T-cell (primary cell): ENCODE measurements around the gene CBFA2T3. TPM values are rescaled to one million over a fixed set of nuclear protein-coding genes. Genes with fewer than 3 reads are reported as not detected.

Experiments used
- ATAC-seq, 4 experiments: fragments of 200-7000 bp in 3 of 4; fragments of 150-1000 bp in 1 of 4; cut with Tn5 transposase; replicated peaks in 1 of 4; 1 replicate in 3 of 4; 2 replicates in 1 of 4; pipeline ENCODE4 v1.10.0; 2021; ENCODE audit warnings: moderate library complexity in 3 of 4, mild to moderate bottlenecking in 2 of 4, moderate number of reproducible peaks in 1 of 4
- CTCF ChIA-PET, 2 donors: fragments of 300-600 bp; sonication (Branson Sonifier 250); formaldehyde crosslinking; loops; one replicate each; lab custom pipeline; 2022; ENCODE audit warnings: antibody characterized with exemption in 2 of 2; lab: Charles Lee
- POLR2A ChIA-PET, 2 donors: fragments of 300-600 bp; sonication (Branson Sonifier 250); formaldehyde crosslinking; loops; one replicate each; lab custom pipeline; 2022; ENCODE audit warnings: antibody characterized with exemption in 2 of 2; lab: Charles Lee
- DNase-seq, 35 experiments: peaks; one replicate each; pipeline versions ENCODE4 v3.0.0 to v3.0.0-alpha.2; 2013 to 2023
- H3K27ac ChIP-seq: one replicate; pipeline ENCODE4 v1.5.1; 2013; ENCODE audit warnings: low read length
- H3K27me3 ChIP-seq, 2 experiments: replicated peaks in 1 of 2; 1 replicate in 1 of 2; 2 replicates in 1 of 2; pipeline versions ENCODE4 v1.6.1 to v1.7.0; 2013; ENCODE audit warnings: low read length in 1 of 2, mixed read lengths in 1 of 2; ENCODE audit not compliant: control insufficient read depth in 2 of 2, insufficient read depth in 2 of 2; ENCODE audit errors: extremely low read depth in 1 of 2
- H3K36me3 ChIP-seq, 2 donors: 1 replicate in 1 of 2; 2 replicates in 1 of 2; pipeline versions ENCODE4 v1.6.1 to v1.7.0; 2013; ENCODE audit warnings: low read length in 1 of 2; ENCODE audit not compliant: control insufficient read depth in 2 of 2, insufficient read depth in 1 of 2; ENCODE audit errors: extremely low read depth in 1 of 2
- H3K4me1 ChIP-seq, 2 experiments: 1 replicate in 1 of 2; 2 replicates in 1 of 2; pipeline versions ENCODE4 v1.6.1 to v1.7.0; 2013; ENCODE audit warnings: low read length in 2 of 2, mixed read lengths in 1 of 2; ENCODE audit not compliant: insufficient read depth in 2 of 2, control insufficient read depth in 1 of 2; ENCODE audit errors: extremely low read depth in 1 of 2
- H3K4me3 ChIP-seq, 2 donors: 1 replicate in 1 of 2; 2 replicates in 1 of 2; pipeline versions ENCODE4 v1.5.1 to v1.7.0; 2013; ENCODE audit warnings: mild to moderate bottlenecking in 2 of 2, low read length in 1 of 2, moderate library complexity in 1 of 2; ENCODE audit not compliant: control insufficient read depth in 1 of 2; ENCODE audit errors: extremely low read depth in 1 of 2
- H3K9me3 ChIP-seq: 2 replicates; pipeline ENCODE4 v1.7.0; 2013
- H3K27ac Mint-ChIP-seq, 2 donors: one replicate each; pipeline ENCODE4 v1.8.0; 2020 to 2021; ENCODE audit warnings: mild to moderate bottlenecking in 2 of 2, mixed read lengths in 2 of 2
- H3K27me3 Mint-ChIP-seq, 2 donors: one replicate each; pipeline ENCODE4 v1.8.0; 2021 to 2022; ENCODE audit warnings: mixed read lengths in 2 of 2
- H3K36me3 Mint-ChIP-seq: one replicate; pipeline ENCODE4 v1.8.0; 2021; ENCODE audit warnings: mixed read lengths
- H3K4me1 Mint-ChIP-seq, 3 donors: one replicate each; pipeline ENCODE4 v1.8.0; 2020 to 2022; ENCODE audit warnings: mixed read lengths in 3 of 3, mild to moderate bottlenecking in 1 of 3
- H3K4me3 Mint-ChIP-seq, 3 donors: one replicate each; pipeline ENCODE4 v1.8.0; 2020 to 2022; ENCODE audit warnings: mild to moderate bottlenecking in 3 of 3, mixed read lengths in 3 of 3, moderate library complexity in 3 of 3
- H3K9me3 Mint-ChIP-seq, 3 donors: one replicate each; pipeline ENCODE4 v1.8.0; 2020 to 2022; ENCODE audit warnings: mixed read lengths in 3 of 3
- WGBS: methylation state at CpG from one replicate; pipeline ENCODE4 v1.1.5; 2013; ENCODE audit warnings: missing lambda C conversion rate; ENCODE audit not compliant: insufficient coverage; 5-methylcytosine and 5-hydroxymethylcytosine counted together
- total RNA-seq, 35 experiments: library from RNA in 6 of 35; stranded (reverse) in 6 of 35; fragments of 120-200 nt in 1 of 35; gene quantifications; one replicate each; pipeline versions ENCODE4 v1.2.1 to v1.2.4 and lab custom pipeline; 2013 to 2026

CBFA2T3 gene
- total RNA-seq, 5 donors from 2014 or later (not counting 1 experiment from before 2014, with no cell fraction given) = 2.0 to 4.0 (median 2.1) TPM

GRCh38 chr16:88923926-88924833 is 52.8 kb downstream of the CBFA2T3 start:
- H3K36me3 Mint-ChIP-seq = no peaks in the 10 kb centered on the region
- DNase-seq (no peak), ATAC-seq (no peak)
- H3K4me3 Mint-ChIP-seq = no peak overlapping the region
- peaks cover 0 to 67% of the 10 kb centered on the region in 2 experiments for H3K27me3 ChIP-seq
- H3K9me3 ChIP-seq = no peaks in the 10 kb centered on the region
- WGBS = 84% methylated on average over 35 of the region's 37 CpGs
- H3K27ac Mint-ChIP-seq = no peak overlapping the region
- peaks cover 5 to 8% (median 8%) of the 10 kb centered on the region in 3 donors for H3K4me1 Mint-ChIP-seq
- H3K4me3 ChIP-seq = no peak overlapping the region
- no peaks in the 10 kb centered on the region for H3K36me3 ChIP-seq
- no peak overlapping the region for H3K27ac ChIP-seq
- ChIA-PET CTCF (no interaction called here), POLR2A (no interaction called here)
- H3K9me3 Mint-ChIP-seq = no peaks in the 10 kb centered on the region
- H3K27me3 Mint-ChIP-seq = peaks cover 0 to 8% of the 10 kb centered on the region in 2 donors
- H3K4me1 ChIP-seq = peaks cover 2 to 16% of the 10 kb centered on the region in 2 experiments

- DNase-seq (no peak), ATAC-seq (no peak)
- no peak overlapping the region for H3K4me3 Mint-ChIP-seq
- Histone ChIP-seq H3K9me3 (no peaks in the 10 kb centered on the region), H3K27me3 (peaks cover 0 to 69% of the 10 kb centered on the region in 2 experiments), H3K36me3 (no peaks in the 10 kb centered on the region), H3K4me1 (peaks cover 2 to 16% of the 10 kb centered on the region in 2 experiments), H3K27ac (no peak overlapping the region), H3K4me3 (no peak overlapping the region)
- no peaks in the 10 kb centered on the region for H3K9me3 Mint-ChIP-seq
- H3K27ac Mint-ChIP-seq = no peak overlapping the region
- 77% methylated on average over 16 of the region's 17 CpGs for WGBS
- POLR2A ChIA-PET = no interaction called here
- H3K4me1 Mint-ChIP-seq = peaks cover 5 to 8% (median 8%) of the 10 kb centered on the region in 3 donors
- peaks cover 0 to 8% of the 10 kb centered on the region in 2 donors for H3K27me3 Mint-ChIP-seq
- CTCF ChIA-PET = no interaction called here
- H3K36me3 Mint-ChIP-seq = no peaks in the 10 kb centered on the region
These were observed 53.6 kb downstream of the CBFA2T3 start for GRCh38 chr16:88923450-88923849.

GRCh38 chr16:88922826-88923410 is 54.1 kb downstream of the CBFA2T3 start:
- no peaks in the 10 kb centered on the region for H3K36me3 ChIP-seq
- no peak overlapping the region for H3K27ac Mint-ChIP-seq
- H3K4me3 ChIP-seq = no peak overlapping the region
- no peaks in the 10 kb centered on the region for H3K36me3 Mint-ChIP-seq
- H3K27ac ChIP-seq = no peak overlapping the region
- no peak overlapping the region for H3K4me3 Mint-ChIP-seq
- CTCF ChIA-PET = no interaction called here
- POLR2A ChIA-PET = no interaction called here
- H3K4me1 Mint-ChIP-seq = peaks cover 5 to 8% (median 8%) of the 10 kb centered on the region in 3 donors
- peaks cover 0 to 73% of the 10 kb centered on the region in 2 experiments for H3K27me3 ChIP-seq
- DNase-seq (no peak), ATAC-seq (no peak)
- H3K9me3 ChIP-seq = no peaks in the 10 kb centered on the region
- H3K27me3 Mint-ChIP-seq = peaks cover 0 to 8% of the 10 kb centered on the region in 2 donors
- WGBS = 71% methylated on average over 14 of the region's 22 CpGs
- no peaks in the 10 kb centered on the region for H3K9me3 Mint-ChIP-seq
- H3K4me1 ChIP-seq = peaks cover 2 to 16% of the 10 kb centered on the region in 2 experiments

- H3K36me3 Mint-ChIP-seq = no peaks in the 10 kb centered on the region
- H3K9me3 Mint-ChIP-seq = no peaks in the 10 kb centered on the region
- no peak overlapping the region for H3K27ac Mint-ChIP-seq
- H3K27me3 Mint-ChIP-seq = peaks cover 0 to 10% of the 10 kb centered on the region in 2 donors
- CTCF ChIA-PET = no interaction called here
- Histone ChIP-seq H3K4me3 (no peak overlapping the region), H3K9me3 (no peaks in the 10 kb centered on the region), H3K36me3 (no peaks in the 10 kb centered on the region), H3K27me3 (peaks cover 0 to 74% of the 10 kb centered on the region in 2 experiments), H3K4me1 (peaks cover 2 to 16% of the 10 kb centered on the region in 2 experiments), H3K27ac (no peak overlapping the region)
- 70% methylated on average over 24 of the region's 26 CpGs for WGBS
- H3K4me3 Mint-ChIP-seq = no peak overlapping the region
- DNase-seq = no peak
- no peak for ATAC-seq
- peaks cover 5 to 8% (median 8%) of the 10 kb centered on the region in 3 donors for H3K4me1 Mint-ChIP-seq
- POLR2A ChIA-PET = no interaction called here
These were observed 54.7 kb downstream of the CBFA2T3 start for GRCh38 chr16:88922114-88922825.

- Mint-ChIP-seq H3K27ac (no peak overlapping the region), H3K36me3 (no peaks in the 10 kb centered on the region), H3K4me3 (no peak overlapping the region), H3K4me1 (peaks cover 5 to 8% (median 8%) of the 10 kb centered on the region in 3 donors), H3K9me3 (no peaks in the 10 kb centered on the region), H3K27me3 (peaks cover 0 to 10% of the 10 kb centered on the region in 2 donors)
- peak in 1 of 4 experiments; percentile 64 for ATAC-seq
- no peak overlapping the region for H3K4me3 ChIP-seq
- 56% methylated on average over 18 of the region's 19 CpGs for WGBS
- H3K4me1 ChIP-seq = peaks cover 2 to 16% of the 10 kb centered on the region in 2 experiments
- H3K9me3 ChIP-seq = no peaks in the 10 kb centered on the region
- peak in 2 of 35 experiments; percentile 16 to 24 for DNase-seq
- ChIA-PET CTCF (no interaction called here), POLR2A (no interaction called here)
- H3K27ac ChIP-seq = no peak overlapping the region
- peaks cover 0 to 73% of the 10 kb centered on the region in 2 experiments for H3K27me3 ChIP-seq
- H3K36me3 ChIP-seq = no peaks in the 10 kb centered on the region
These were observed 55.4 kb downstream of the CBFA2T3 start for GRCh38 chr16:88921591-88921990.
